Gastrocnemius medialis (tissue), 4 donors: ENCODE measurements around the gene GSTK1. TPM values are rescaled to one million over a fixed set of nuclear protein-coding genes. Genes with fewer than 3 reads are reported as not detected.

ENCODE experiments used
- ATAC-seq, 2 donors: fragments of 150-250 bp; one replicate each; pipeline ENCODE4 v1.9.1; 2016
- DNase-seq, 2 donors: peaks; one replicate each; pipeline ENCODE4 v3.0.0-alpha.2; 2019
- H3K27ac ChIP-seq, 4 donors: fragments of 200-600 bp; sonication (generic); 1 replicate in 1 of 4; 2 replicates in 3 of 4; pipeline ENCODE4 v1.5.1; 2016 to 2018; ENCODE audit warnings: mild to moderate bottlenecking in 2 of 4, moderate library complexity in 1 of 4
- H3K27me3 ChIP-seq, 3 donors: fragments of 200-600 bp; sonication (generic) in 2 of 3; 1 replicate in 1 of 3; 2 replicates in 2 of 3; pipeline versions ENCODE4 v1.5.1 to v1.6.0; 2016 to 2019; ENCODE audit warnings: mild to moderate bottlenecking in 1 of 3, moderate library complexity in 1 of 3
- H3K36me3 ChIP-seq, 2 donors: fragments of 200-600 bp; sonication (generic) in 1 of 2; one replicate each; pipeline ENCODE4 v1.5.1; 2017 to 2018
- H3K4me1 ChIP-seq, 2 donors: fragments of 200-600 bp; sonication (generic) in 1 of 2; one replicate each; pipeline ENCODE4 v1.5.1; 2016 to 2017; ENCODE audit warnings: mild to moderate bottlenecking in 2 of 2
- H3K4me3 ChIP-seq, 4 donors: fragments of 200-600 bp; sonication (generic) in 3 of 4; 1 replicate in 1 of 4; 2 replicates in 3 of 4; pipeline ENCODE4 v1.5.1; 2016 to 2019; ENCODE audit warnings: mild to moderate bottlenecking in 2 of 4
- H3K9me3 ChIP-seq, 3 donors: fragments of 200-600 bp; sonication (generic) in 2 of 3; 1 replicate in 1 of 3; 2 replicates in 2 of 3; pipeline ENCODE4 v1.5.1; 2016 to 2019
- CTCF ChIP-seq, 5 experiments: fragments of 450-650 bp in 3 of 5; fragments of 200-600 bp in 2 of 5; sonication (generic) in 2 of 5; IDR thresholded peaks in 4 of 5; conservative IDR thresholded peaks in 1 of 5; 1 replicate in 4 of 5; 2 replicates in 1 of 5; pipeline ENCODE4 v1.5.1; 2016 to 2019; ENCODE audit warnings: antibody characterized with exemption in 5 of 5, mild to moderate bottlenecking in 3 of 5, moderate library complexity in 3 of 5
- POLR2A ChIP-seq, 2 donors: fragments of 450-650 bp; IDR thresholded peaks; one replicate each; pipeline ENCODE4 v1.6.1; 2017; ENCODE audit warnings: antibody characterized with exemption in 2 of 2, mild to moderate bottlenecking in 2 of 2, moderate library complexity in 2 of 2
- in situ Hi-C, 4 donors: fragments of 200-750 bp; cut with MboI; loops; one replicate each; pipeline versions ENCODE4 v1.15.0 to v1.8.0; 2017; ENCODE audit warnings: low sequenced_read_pairs in 4 of 4
- intact Hi-C: fragments of 100-400 bp; cut with DNase I; formaldehyde crosslinking; loops from one replicate; pipeline ENCODE4 v1.15.1; 2023; ENCODE audit warnings: low total_unique reads
- total RNA-seq, 4 donors: library from RNA; depleted of rRNA; stranded (reverse); fragments of >200 nt; gene quantifications; one replicate each; pipeline versions ENCODE4 v1.1.0 to v1.2.3, GENCODE V29; 2016

The GSTK1 gene
- total RNA-seq, 4 donors from 2014 or later, result 59.5 to 114 (median 85.0) TPM

GRCh38 chr7:143265017-143265693 is 1.9 kb downstream of the GSTK1 start:
- no peak for ATAC-seq
- Histone ChIP-seq H3K4me1 (peaks cover 10 to 18% of the 10 kb centered on the region in 2 donors), H3K9me3 (no peaks in the 10 kb centered on the region), H3K27ac (peak overlapping the region in 3 of 4 donors; percentile 86 to 88 (median 88)), H3K27me3 (no peaks in the 10 kb centered on the region), H3K36me3 (peaks cover 0 to 40% of the 10 kb centered on the region in 2 donors), H3K4me3 (peak overlapping the region in 1 of 4 donors; percentile 96)
- no peak for DNase-seq
- TF ChIP-seq POLR2A (IDR thresholded peaks at IDR 0.05) (no peak), CTCF (IDR thresholded peaks at IDR 0.05 in 4 of 5, conservative IDR thresholded peaks at IDR 0.05 in 1 of 5) (no peak)
- intact Hi-C loops (no loop called here), in situ Hi-C loops (no loop called here)

DNA sequence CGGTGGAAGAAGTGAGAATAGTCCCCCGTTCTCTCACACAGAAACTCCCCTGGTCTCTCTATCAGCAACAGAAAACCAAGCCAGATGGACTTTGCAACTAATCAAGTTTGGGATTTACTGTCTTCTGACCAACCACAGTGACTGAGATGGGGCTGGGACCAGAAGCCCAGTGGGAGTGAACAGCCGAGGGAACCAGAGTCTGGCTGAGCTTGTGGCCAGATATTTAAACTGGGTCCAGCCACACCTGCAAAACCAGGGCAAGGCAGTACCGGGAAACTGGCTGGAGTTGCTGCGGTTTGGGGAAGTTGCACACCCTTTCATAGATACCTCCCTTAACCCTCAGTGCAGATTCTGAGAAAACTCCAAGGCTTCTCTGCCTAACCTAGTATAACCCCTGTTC is 6.0 kb downstream of the GSTK1 start:
- in situ Hi-C loops (no loop called here), intact Hi-C loops (no loop called here)
- H3K4me3 ChIP-seq, result no peak overlapping the region
- no peaks in the 10 kb centered on the region for H3K27me3 ChIP-seq
- no peaks in the 10 kb centered on the region for H3K9me3 ChIP-seq
- H3K27ac ChIP-seq, result no peak overlapping the region
- DNase-seq, result no peak
- no peak for ATAC-seq
- peaks cover 4 to 10% of the 10 kb centered on the region in 2 donors for H3K4me1 ChIP-seq
- H3K36me3 ChIP-seq, result peaks cover 0 to 41% of the 10 kb centered on the region in 2 donors
- no peak for TF ChIP-seq POLR2A (IDR thresholded peaks at IDR 0.05)
- TF ChIP-seq CTCF (IDR thresholded peaks at IDR 0.05 in 4 of 5, conservative IDR thresholded peaks at IDR 0.05 in 1 of 5), result no peak

- intact Hi-C loops, result no loop called here
- DNase-seq, result no peak
- Histone ChIP-seq H3K4me1 (no peaks in the 10 kb centered on the region), H3K36me3 (peaks cover 0 to 35% of the 10 kb centered on the region in 2 donors), H3K27me3 (no peaks in the 10 kb centered on the region), H3K9me3 (no peaks in the 10 kb centered on the region), H3K4me3 (no peak overlapping the region), H3K27ac (no peak overlapping the region)
- no peak for ATAC-seq
- in situ Hi-C loops, result no loop called here
- no peak for TF ChIP-seq CTCF (IDR thresholded peaks at IDR 0.05 in 4 of 5, conservative IDR thresholded peaks at IDR 0.05 in 1 of 5)
- no peak for TF ChIP-seq POLR2A (IDR thresholded peaks at IDR 0.05)
Measured at GRCh38 chr7:143271240-143271639, 8.0 kb downstream of the GSTK1 start.

GRCh38 chr7:143272871-143273270 is 9.6 kb downstream of the GSTK1 start:
- DNase-seq (no peak), ATAC-seq (no peak)
- no peak for TF ChIP-seq POLR2A (IDR thresholded peaks at IDR 0.05)
- TF ChIP-seq CTCF (IDR thresholded peaks at IDR 0.05 in 4 of 5, conservative IDR thresholded peaks at IDR 0.05 in 1 of 5), result no peak
- no peak overlapping the region for H3K4me3 ChIP-seq
- no peaks in the 10 kb centered on the region for H3K4me1 ChIP-seq
- no peaks in the 10 kb centered on the region for H3K27me3 ChIP-seq
- intact Hi-C loops (no loop called here), in situ Hi-C loops (no loop called here)
- H3K27ac ChIP-seq, result no peak overlapping the region
- peaks cover 0 to 24% of the 10 kb centered on the region in 2 donors for H3K36me3 ChIP-seq
- H3K9me3 ChIP-seq, result no peaks in the 10 kb centered on the region
